Measurements from ENCODE around the gene LDLRAD3.

The LDLRAD3 gene

GRCh38 chr11:36079878-36080675 lies 136.2 kb downstream of the LDLRAD3 start:
- no peak for DNase-seq

DNA sequence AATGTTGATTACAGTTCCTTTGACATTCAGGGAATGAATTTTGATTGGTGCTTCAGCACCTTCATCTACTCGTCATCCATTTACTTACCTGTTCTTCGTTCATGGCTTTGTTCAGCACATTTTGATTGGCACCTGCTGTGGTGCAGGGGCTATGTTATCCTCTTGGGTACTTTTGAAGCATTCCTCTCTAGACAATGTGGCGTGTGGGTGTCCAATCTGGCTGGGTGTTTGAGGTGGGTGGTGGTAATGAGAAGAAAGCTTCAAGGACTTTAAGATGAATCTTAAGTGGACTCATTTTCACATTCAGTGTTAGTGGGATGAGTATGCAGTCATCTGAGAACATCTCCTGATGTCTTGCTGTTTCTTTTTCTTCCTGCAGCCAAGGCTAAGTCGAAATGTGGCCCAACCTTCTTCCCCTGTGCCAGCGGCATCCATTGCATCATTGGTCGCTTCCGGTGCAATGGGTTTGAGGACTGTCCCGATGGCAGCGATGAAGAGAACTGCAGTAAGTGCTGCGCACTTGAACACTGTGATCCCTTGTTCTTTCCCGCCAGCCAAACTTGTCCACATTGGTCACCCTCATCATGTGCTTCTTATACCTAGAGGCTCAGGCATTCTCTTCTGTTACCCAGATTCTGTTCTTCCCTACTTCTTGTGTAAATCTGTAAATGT lies 137.5 kb downstream of the LDLRAD3 start:
- DNase-seq = no peak

- DNase-seq = no peak
Observed at GRCh38 chr11:36086366-36086765, 142.5 kb downstream of the LDLRAD3 start.

GRCh38 chr11:36088266-36088972 lies 144.6 kb downstream of the LDLRAD3 start:
- DNase-seq = no peak

DNA sequence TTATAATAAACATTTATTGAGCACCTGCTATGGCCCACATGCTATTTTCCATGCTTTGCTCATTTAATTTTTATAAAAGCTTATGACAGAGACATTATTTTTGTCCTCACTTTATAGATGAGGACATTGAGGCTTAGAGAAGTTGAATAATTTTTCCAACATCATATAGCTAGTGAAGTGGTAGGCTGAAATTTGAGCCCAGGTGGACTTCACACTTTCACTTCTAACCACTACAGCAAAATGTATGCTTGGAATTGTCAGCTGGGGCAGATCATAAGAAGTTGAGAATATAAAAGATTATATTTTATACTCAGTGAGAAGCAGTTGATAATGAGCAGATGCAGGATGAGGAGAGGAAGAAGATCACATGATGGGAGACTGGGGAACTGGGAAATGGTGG lies 146.1 kb downstream of the LDLRAD3 start:
- DNase-seq = no peak

GRCh38 chr11:36090356-36091109 lies 146.7 kb downstream of the LDLRAD3 start:
- DNase-seq = no peak

DNA sequence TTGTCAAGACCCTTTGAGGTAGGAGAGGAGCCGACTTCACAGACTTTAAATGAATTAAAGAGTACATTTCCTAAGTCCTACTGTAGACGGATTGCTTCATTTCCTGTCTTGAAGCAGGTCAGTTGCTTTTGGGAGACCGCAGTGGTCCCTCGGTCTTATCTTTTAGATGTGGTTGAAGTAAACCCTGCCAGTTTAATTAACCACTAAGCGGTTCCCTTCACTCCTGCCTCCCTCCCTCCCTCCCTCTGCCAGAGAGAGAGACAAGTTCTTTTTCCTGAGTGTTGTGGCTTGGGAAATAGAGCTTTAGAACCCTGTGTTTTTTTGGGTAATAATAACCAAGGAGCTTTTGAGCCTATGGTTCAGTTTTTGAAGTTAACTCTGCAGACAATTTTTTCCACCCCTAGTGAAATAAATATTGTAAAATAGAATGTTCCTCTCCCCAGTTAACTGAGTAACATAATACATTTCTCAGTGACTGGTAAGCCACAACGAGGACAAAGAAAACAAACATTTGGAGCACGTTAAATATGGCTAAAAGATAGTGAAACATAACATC lies 147.5 kb downstream of the LDLRAD3 start:
- no peak for DNase-seq

DNA sequence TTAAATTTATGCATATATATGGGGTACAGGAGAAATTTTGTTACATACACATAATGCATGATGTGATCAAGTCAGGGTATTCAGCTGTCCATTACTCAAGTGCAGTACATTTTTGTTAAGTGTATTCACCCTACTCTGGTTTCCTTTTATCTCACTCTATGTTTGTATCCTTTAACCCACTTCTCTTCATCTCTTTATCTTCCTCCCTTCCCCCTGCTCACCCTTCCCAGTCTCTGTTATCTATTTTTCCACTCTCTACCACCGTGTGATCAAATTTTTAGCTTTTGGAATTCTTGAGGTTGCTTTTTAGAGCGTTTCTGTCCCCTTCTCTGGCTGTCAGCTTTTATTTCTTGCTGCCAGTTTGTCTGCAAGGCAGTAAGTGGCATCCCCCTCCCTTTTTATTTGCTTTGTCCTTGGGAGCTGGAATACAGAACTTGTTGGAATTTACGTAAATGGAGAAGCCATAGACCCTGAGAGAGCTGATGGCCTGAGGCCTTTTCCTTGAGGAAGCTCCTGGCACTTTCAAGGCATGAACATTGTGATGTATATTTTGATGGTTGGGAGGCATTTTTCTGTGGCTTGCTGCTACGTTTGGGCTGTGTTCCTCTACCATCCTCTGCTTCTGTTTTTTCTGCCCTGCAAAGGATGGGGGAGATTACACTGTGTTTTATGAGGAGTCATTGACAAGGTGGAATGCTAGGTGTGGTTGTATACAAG lies 148.6 kb downstream of the LDLRAD3 start:
- DNase-seq = no peak

GRCh38 chr11:36093548-36093947 lies 149.7 kb downstream of the LDLRAD3 start:
- DNase-seq = no peak

GRCh38 chr11:36094164-36094563 lies 150.3 kb downstream of the LDLRAD3 start:
- no peak for DNase-seq

GRCh38 chr11:36095716-36096115 lies 151.9 kb downstream of the LDLRAD3 start:
- DNase-seq = no peak

GRCh38 chr11:36097219-36097650 lies 153.4 kb downstream of the LDLRAD3 start:
- no peak for DNase-seq

DNA sequence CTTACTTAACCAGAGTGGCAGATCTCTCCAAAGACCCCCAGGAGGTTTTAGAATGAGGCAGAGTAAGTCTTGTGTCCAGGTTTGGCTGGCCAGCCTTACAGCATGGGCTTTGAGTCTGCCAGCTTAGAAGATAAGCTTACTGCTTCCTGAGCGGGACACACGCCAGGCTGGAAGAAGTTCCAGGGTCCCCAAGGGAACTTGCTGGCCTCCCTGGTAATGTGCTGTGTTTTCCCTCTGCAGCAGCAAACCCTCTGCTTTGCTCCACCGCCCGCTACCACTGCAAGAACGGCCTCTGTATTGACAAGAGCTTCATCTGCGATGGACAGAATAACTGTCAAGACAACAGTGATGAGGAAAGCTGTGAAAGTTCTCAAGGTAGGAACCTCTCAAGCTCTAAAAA lies 154.2 kb downstream of the LDLRAD3 start:
- no peak for DNase-seq

- DNase-seq = no peak
Observed at GRCh38 chr11:36098853-36099375, 155.1 kb downstream of the LDLRAD3 start.

- DNase-seq = no peak
Observed at GRCh38 chr11:36101466-36101865, 157.6 kb downstream of the LDLRAD3 start.

DNA sequence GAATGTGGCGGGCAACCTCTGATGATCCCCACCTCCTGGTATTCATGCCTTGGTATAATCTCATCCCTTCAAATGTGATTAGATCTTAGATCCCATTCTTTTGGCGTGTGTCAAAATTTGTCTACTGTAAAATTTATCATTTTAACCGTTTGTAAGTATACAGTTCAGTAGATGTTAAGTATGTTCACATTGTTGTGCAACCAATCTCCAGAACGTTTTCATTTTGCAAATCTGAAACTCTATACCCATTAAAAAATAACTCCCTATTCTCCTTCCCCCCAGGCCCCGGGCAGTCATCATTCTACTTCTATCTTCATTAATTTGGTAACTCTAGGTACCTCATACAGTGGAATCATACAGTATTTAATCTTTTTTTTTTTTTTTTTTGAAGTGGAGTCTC lies 159.0 kb downstream of the LDLRAD3 start:
- DNase-seq = no peak

GRCh38 chr11:36103933-36104530 lies 160.2 kb downstream of the LDLRAD3 start:
- no peak for DNase-seq

GRCh38 chr11:36104660-36104992 lies 160.8 kb downstream of the LDLRAD3 start:
- DNase-seq = no peak

- no peak for DNase-seq
Observed at GRCh38 chr11:36105743-36106581, 162.1 kb downstream of the LDLRAD3 start.

DNA sequence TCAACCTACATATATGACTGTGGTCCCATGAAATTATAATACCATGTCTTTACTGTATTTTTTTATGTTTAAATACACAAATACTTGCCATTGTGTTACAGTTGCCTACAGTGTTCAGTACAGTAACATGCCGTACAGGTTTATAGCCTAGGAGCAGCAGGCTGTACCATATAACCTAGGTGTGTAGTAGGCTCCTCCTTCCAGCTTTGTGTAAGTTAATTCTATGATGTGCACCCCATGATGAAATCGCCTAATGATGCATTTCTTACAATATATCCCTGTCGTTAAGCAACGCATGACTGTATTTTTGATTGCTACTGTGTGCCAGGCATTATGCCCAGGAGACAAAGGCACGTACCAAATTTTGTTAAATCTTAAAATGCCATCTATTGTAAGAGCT lies 163.7 kb downstream of the LDLRAD3 start:
- DNase-seq = no peak

All from GOT3 (cell line).